Measurements from ENCODE around the gene KBTBD12.
"Not testable (repeated sequence)": the region's sequence is repeated elsewhere in the genome, so short reads cannot be mapped to it uniquely, and the experiment has no call there.

KBTBD12 gene

GRCh38 chr3:127903611-127904375, 11.2 kb upstream of the KBTBD12 start:
- no peak for DNase-seq

GRCh38 chr3:127905556-127905955, 9.5 kb upstream of the KBTBD12 start:
- DNase-seq = no peak

DNA sequence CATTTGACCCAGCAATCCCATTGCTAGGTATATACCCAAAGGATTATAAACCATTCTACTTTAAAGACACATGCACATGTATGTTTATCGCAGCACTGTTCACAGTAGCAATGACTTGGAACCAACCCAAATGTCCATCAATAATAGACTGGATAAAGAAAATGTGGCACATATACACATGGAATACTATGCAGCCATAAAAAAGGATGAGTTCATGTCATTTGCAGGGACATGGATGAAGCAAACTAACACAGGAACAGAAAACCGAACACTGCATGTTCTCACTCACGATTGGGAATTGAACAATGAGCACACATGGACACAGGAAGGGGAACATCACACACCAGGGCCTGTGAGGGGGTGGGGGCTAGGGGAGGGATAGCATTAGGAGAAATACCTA, 8.4 kb upstream of the KBTBD12 start:
- DNase-seq = not testable (repeated sequence)

- DNase-seq = no peak
Measured at GRCh38 chr3:127908202-127908601, 6.8 kb upstream of the KBTBD12 start.

DNA sequence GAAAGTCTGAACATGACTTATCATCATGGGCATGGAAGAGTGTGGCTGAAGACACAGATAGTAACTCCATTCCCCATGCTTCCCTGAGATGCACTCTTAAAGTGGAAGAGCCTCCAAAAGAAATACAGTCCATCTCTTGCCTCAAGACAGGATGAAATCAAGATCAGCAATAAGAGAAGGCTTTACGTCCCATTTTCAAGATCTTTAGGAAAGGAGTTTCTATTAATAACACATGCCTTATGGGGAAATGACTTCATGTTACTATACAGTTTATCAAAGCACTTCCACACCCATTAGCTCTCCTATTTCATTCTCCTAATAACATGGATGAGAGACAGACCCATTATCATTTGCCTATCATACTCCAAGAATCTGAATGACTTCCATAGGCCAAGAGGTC, 6.1 kb upstream of the KBTBD12 start:
- no peak for DNase-seq

DNA sequence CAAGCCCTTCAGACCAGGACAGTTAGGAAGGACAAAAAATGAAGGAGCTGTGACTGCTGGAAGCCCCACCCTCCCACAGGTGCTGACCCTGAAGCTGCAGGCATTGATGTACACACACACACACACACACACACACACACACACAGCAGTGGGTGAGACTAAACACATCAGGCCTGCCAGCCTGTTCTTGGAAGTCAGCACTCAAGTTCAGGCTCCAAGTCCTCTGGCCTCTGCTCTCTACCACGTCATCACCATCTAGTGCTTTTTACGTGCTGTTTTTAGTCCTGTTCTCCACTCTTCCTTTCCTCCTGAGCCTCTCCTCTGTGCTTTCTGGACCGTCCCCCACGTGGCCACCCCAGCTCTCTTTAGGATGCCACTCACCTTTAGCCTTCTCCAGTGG, 5.4 kb upstream of the KBTBD12 start:
- DNase-seq = no peak

DNA sequence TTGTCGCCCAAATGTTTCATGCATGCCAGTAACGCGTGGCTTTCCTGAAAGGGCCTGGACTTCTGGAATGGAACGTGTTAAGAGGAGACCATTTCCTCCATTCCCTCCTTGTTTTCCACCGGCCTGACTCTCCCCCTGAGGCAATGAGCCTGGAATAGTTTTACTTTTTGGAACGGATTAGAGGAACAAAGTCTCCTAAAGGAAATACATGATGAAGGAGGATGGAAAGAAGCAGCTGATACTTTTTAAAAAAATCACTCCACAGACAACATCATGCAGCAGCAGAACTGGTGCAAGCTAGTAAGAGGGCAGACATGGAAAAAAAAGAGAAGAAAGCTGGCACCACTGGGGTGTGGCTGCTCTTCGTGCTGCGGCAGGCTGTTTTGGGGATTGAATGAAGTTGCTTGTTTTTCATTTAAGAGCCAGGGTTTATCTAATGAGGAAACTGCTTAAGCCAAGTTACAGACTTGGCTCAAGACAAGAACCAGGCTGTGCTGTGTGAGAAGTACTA, 3.6 kb upstream of the KBTBD12 start:
- DNase-seq = no peak

DNA sequence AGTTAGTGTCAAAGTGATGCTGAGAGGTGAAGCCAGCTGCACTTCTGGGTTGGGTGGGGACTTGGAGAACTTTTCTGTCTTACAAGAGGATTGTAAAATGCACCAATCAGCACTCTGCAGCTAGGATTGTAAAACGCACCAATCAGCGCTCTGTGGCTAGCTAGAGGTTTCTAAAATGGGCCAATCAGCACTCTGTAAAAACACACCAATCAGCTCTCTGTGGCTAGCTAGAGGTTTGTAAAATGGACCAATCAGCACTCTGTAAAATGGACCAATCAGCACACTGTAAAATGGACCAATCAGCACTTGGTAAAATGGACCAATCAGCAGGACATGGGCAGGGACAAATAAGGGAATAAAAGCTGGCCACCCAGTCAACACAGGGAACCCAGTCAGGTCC, 1.2 kb upstream of the KBTBD12 start:
- not testable (repeated sequence) for DNase-seq

- DNase-seq = no peak
Measured at GRCh38 chr3:127914584-127914983, 448 bp upstream of the KBTBD12 start.

DNA sequence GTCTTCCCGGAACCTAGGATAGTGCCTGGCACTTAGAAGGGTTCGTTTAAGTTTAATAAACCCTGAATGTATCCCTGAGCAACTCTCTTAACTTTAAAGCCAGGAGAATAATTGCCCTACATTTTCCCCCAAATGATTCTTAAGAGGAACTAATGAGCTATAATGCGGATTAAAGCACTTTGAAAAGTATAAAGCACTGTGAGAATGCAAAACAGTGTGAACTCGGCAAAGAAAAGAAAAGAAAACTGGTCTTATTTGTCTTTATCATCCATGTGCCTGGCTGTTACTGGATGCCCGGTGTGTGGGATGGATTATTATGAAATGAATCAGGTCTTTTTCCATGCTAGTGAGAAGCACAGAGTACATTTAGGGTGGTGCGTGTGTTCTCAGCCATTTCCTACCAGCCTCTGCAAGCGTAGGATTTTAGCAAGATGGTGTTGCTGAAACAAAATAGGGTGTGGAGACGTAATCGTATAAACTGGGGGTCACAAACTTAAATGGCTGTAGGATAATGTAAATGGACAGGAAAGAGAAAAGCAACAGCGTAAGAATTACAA, 983 bp downstream of the KBTBD12 start:
- no peak for DNase-seq

DNA sequence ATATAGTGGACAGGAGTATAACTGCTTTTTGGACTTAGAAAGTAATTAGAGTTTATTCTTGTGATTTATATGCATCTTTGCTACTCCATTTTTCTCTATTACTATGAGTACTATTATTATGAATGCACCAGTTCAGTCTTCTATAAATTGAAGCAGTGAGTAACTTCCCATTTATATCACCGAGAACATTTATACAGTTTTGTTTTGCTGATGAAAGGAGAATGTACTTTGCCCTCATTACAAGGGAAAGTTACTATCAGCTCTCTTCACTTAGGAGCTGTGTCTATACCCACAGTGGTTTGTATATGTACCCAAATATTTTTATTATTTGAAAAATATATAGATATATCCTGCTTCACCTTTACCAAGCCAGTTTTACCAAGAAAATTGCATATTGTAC, 5.7 kb downstream of the KBTBD12 start:
- DNase-seq = no peak

DNA sequence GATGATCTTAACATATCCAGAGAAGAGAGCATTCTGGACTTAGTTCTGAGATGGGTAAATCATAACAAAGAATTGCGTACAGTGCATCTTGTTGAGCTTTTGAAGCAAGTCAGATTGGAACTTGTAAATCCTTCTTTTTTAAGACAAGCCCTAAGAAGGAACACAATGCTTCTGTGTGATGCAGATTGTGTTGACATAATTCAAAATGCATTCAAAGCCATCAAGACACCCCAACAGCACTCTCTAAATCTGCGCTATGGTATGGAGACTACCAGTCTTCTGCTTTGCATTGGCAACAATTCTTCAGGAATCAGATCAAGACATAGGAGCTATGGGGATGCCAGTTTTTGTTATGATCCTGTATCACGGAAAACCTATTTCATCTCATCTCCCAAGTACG, 8.6 kb downstream of the KBTBD12 start:
- DNase-seq = no peak

DNA sequence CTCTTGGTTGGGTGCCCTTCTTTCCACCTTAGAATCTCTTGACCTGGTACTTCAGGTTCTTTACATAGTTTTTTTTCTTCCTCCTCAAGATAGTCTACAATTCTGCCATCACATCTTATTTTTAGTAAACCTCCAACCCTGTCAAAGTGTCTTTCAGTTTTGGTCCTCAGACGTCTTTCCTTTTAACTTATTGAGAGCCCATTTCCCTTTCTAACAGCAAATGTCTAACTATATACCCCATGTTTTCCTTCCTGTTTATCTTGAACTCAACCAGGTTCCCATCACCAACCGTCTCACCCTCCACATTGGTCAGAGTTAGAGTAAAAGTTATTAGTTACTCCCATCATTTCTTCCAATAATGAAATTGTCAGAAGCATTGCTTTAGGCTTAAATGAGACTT, 10.4 kb downstream of the KBTBD12 start:
- no peak for DNase-seq

- no peak for DNase-seq
Measured at GRCh38 chr3:127927829-127928604, 13.0 kb downstream of the KBTBD12 start.

DNA sequence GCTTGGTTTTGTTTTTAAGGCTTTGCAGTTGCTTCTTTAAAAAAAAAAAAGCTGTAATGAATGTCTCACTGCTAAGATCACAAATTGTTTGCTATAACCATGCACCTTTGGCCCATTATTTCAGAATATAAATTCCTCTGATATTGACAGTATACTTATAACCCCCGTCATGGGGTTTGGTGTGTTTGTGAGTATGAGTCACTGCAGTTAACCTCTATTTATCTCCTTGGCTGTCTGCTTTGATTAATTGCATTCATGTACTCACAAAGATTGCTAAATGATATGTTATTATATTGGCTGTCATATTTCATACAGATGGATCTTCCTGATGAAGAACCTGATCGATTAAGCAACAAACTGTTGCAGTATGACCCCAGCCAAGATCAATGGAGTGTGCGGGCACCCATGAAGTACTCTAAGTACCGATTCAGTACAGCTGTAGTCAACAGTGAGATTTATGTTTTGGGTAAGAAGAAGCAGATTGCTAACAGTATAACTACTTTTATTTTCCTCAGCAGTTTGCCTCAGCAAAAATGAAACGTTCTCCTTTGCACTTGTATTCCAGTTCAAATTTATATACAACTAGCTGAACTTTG, 14.9 kb downstream of the KBTBD12 start:
- DNase-seq = no peak

GRCh38 chr3:127933396-127933795, 18.4 kb downstream of the KBTBD12 start:
- no peak for DNase-seq

GRCh38 chr3:127938800-127939199, 23.8 kb downstream of the KBTBD12 start:
- DNase-seq = no peak

GRCh38 chr3:127940116-127940515, 25.1 kb downstream of the KBTBD12 start:
- no peak for DNase-seq

DNA sequence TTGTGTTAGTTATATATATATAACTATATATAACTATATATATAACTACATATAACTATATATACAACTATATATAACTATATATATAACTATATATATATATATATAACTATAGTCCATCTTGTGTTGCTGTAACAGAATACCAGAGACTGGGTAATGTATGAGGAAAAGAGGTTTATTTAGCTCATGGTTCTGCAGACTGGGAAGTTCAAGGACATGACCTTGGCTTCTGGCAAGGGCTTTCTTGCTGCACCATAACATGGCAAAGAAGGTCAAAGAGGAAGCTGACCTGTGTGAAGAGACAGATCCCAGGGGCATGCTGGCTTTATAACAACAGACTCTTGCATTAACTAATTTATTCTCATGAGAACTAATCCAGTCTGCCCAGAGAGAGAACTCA, 27.6 kb downstream of the KBTBD12 start:
- DNase-seq = no peak

GRCh38 chr3:127948211-127948610, 33.2 kb downstream of the KBTBD12 start:
- no peak for DNase-seq

- no peak for DNase-seq
Measured at GRCh38 chr3:127949446-127950055, 34.5 kb downstream of the KBTBD12 start.

DNA sequence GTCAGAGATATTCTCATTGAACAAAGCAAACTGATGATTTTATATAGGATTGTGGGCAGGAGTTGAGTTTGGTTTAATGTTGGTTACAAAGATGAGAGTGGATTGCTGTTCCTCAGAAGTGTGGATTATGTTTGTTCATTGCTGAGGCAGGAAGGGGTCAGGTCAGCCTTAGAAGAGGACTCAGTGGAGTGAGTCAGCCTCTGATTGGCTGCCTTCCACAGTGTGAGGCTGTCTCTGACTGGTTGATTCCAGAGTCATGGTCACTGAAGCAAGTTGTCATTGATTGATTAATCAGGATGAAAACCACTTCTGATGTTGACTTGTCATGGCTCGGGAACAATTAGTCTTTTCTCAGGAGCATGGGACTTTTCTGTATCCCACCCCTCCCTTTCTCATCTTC, 36.2 kb downstream of the KBTBD12 start:
- DNase-seq = no peak

Data from stimulated activated CD4-positive, alpha-beta T cell treated with anti-CD3 and anti-CD28 coated beads, Interleukin-1b, Interleukin-23, amount 100 ng/mL, for 48 hours (primary cell).